ENCODE measurements around the gene AOPEP. TPM values are rescaled to one million over a fixed set of nuclear protein-coding genes. Genes with fewer than 3 reads are reported as not detected.

AOPEP gene
- total RNA-seq, 2 experiments from 2014 or later = 6.9 to 7.0 TPM

GRCh38 chr9:95116808-95117204 is 390.3 kb downstream of the AOPEP start:
- Mint-ChIP-seq H3K36me3 (ENCODE audit: low read depth) (peaks cover 4% of the 10 kb centered on the region), H3K4me3 (no peak overlapping the region), H3K9me3 (no peaks in the 10 kb centered on the region), H3K27me3 (no peaks in the 10 kb centered on the region), H3K4me1 (ENCODE audit: low read depth) (no peaks in the 10 kb centered on the region), H3K27ac (no peak overlapping the region)
- ATAC-seq (ENCODE audit: poor library complexity) = no peak
- POLR2A ChIA-PET = no interaction called here
- Histone ChIP-seq H3K4me3 (ENCODE audit: low read length) (no peak overlapping the region), H3K4me1 (ENCODE audit: insufficient read depth, low read length) (no peaks in the 10 kb centered on the region), H3K27ac (ENCODE audit: low read depth in 1 of 2, low read length in 2 of 2) (no peak overlapping the region), H3K36me3 (ENCODE audit: insufficient read depth, low read length) (no peaks in the 10 kb centered on the region), H3K9me3 (ENCODE audit: control insufficient read depth in 1 of 2, insufficient read depth in 1 of 2, low read length in 2 of 2) (no peaks in the 10 kb centered on the region), H3K27me3 (ENCODE audit: control insufficient read depth in 1 of 2, insufficient read depth in 2 of 2, low read length in 2 of 2) (no peaks in the 10 kb centered on the region)
- DNase-seq = no peak
- TF ChIP-seq CTCF (IDR thresholded peaks at IDR 0.05) = no peak
- intact Hi-C loops (cut with DNase I, micrococcal nuclease) = no loop called here
- CTCF ChIA-PET = no interaction called here

GRCh38 chr9:95118596-95118995 is 392.1 kb downstream of the AOPEP start:
- CTCF ChIA-PET = no interaction called here
- Mint-ChIP-seq H3K9me3 (no peaks in the 10 kb centered on the region), H3K27me3 (no peaks in the 10 kb centered on the region), H3K27ac (no peak overlapping the region), H3K4me3 (no peak overlapping the region), H3K36me3 (ENCODE audit: low read depth) (peaks cover 4% of the 10 kb centered on the region), H3K4me1 (ENCODE audit: low read depth) (no peaks in the 10 kb centered on the region)
- DNase-seq (no peak), ATAC-seq (ENCODE audit: poor library complexity) (no peak)
- Histone ChIP-seq H3K36me3 (ENCODE audit: insufficient read depth, low read length) (no peaks in the 10 kb centered on the region), H3K27me3 (ENCODE audit: control insufficient read depth in 1 of 2, insufficient read depth in 2 of 2, low read length in 2 of 2) (no peaks in the 10 kb centered on the region), H3K9me3 (ENCODE audit: control insufficient read depth in 1 of 2, insufficient read depth in 1 of 2, low read length in 2 of 2) (no peaks in the 10 kb centered on the region), H3K4me3 (ENCODE audit: low read length) (no peak overlapping the region), H3K4me1 (ENCODE audit: insufficient read depth, low read length) (no peaks in the 10 kb centered on the region), H3K27ac (ENCODE audit: low read depth in 1 of 2, low read length in 2 of 2) (no peak overlapping the region)
- intact Hi-C loops (cut with DNase I, micrococcal nuclease) = no loop called here
- TF ChIP-seq CTCF (IDR thresholded peaks at IDR 0.05) = no peak
- POLR2A ChIA-PET = no interaction called here

- Histone ChIP-seq H3K9me3 (ENCODE audit: control insufficient read depth in 1 of 2, insufficient read depth in 1 of 2, low read length in 2 of 2) (no peaks in the 10 kb centered on the region), H3K27me3 (ENCODE audit: control insufficient read depth in 1 of 2, insufficient read depth in 2 of 2, low read length in 2 of 2) (no peaks in the 10 kb centered on the region), H3K36me3 (ENCODE audit: insufficient read depth, low read length) (no peaks in the 10 kb centered on the region), H3K4me3 (ENCODE audit: low read length) (no peak overlapping the region), H3K27ac (ENCODE audit: low read depth in 1 of 2, low read length in 2 of 2) (no peak overlapping the region), H3K4me1 (ENCODE audit: insufficient read depth, low read length) (no peaks in the 10 kb centered on the region)
- no peak overlapping the region for H3K27ac Mint-ChIP-seq
- H3K4me3 Mint-ChIP-seq = no peak overlapping the region
- H3K4me1 Mint-ChIP-seq (ENCODE audit: low read depth) = no peaks in the 10 kb centered on the region
- TF ChIP-seq CTCF (IDR thresholded peaks at IDR 0.05) = no peak
- intact Hi-C loops (cut with DNase I, micrococcal nuclease) = no loop called here
- ChIA-PET POLR2A (no interaction called here), CTCF (no interaction called here)
- no peak for ATAC-seq (ENCODE audit: poor library complexity)
- no peaks in the 10 kb centered on the region for H3K9me3 Mint-ChIP-seq
- peaks cover 10% of the 10 kb centered on the region for H3K36me3 Mint-ChIP-seq (ENCODE audit: low read depth)
- DNase-seq = no peak
- H3K27me3 Mint-ChIP-seq = no peaks in the 10 kb centered on the region
These were observed 394.4 kb downstream of the AOPEP start for GRCh38 chr9:95120781-95121370.

All from CD4-positive, alpha-beta T cell (primary cell).